ENCODE measurements around the gene SPTBN1.

DNA sequence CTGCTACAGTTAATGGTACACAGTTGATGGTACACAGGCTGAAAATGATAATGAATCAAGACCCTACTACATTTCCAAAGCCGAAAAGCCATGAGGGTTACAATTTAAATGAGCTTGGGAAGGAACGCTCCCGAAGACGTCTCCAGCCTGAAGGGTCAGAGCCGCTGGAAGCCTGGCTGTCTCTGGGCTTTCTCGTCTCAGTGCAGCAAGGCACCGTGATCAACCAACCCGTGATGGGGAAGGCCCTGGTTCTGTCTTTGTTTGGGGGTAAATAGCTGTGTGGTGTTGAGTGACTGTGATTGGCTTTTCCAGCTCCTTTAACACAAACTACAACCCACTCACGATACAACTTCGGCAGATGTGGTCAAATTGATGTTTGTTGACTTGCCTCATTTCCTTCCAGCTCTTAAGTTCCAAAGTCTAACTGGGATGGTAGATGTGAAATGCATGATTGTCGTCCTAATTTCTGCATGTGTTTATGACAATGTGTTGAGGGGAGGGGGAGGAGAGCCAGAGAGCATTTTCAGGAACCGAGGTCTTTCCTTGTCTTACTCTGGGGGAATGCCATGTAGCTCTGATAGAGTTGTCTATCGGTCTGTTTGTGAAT is 207.4 kb downstream of the SPTBN1 start:
- TF ChIP-seq, protein P1, sequence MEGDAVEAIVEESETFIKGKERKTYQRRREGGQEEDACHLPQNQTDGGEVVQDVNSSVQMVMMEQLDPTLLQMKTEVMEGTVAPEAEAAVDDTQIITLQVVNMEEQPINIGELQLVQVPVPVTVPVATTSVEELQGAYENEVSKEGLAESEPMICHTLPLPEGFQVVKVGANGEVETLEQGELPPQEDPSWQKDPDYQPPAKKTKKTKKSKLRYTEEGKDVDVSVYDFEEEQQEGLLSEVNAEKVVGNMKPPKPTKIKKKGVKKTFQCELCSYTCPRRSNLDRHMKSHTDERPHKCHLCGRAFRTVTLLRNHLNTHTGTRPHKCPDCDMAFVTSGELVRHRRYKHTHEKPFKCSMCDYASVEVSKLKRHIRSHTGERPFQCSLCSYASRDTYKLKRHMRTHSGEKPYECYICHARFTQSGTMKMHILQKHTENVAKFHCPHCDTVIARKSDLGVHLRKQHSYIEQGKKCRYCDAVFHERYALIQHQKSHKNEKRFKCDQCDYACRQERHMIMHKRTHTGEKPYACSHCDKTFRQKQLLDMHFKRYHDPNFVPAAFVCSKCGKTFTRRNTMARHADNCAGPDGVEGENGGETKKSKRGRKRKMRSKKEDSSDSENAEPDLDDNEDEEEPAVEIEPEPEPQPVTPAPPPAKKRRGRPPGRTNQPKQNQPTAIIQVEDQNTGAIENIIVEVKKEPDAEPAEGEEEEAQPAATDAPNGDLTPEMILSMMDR (IDR thresholded peaks at IDR 0.05), result no peak
- TF ChIP-seq POLR2A (IDR thresholded peaks at IDR 0.05), result no peak
